ENCODE measurements around the gene GZMH.
A peak's percentile ranks its signal among the peaks of the same experiment; 100 is the strongest.
"Not testable (repeated sequence)": the region's sequence is repeated elsewhere in the genome, so short reads cannot be mapped to it uniquely, and the experiment has no call there.

The GZMH gene

GRCh38 chr14:24609655-24610344 lies at the start of gene GZMH:
Gene GZMH (minus strand): TSS chr14:24609685. CDS start chr14:24609613, 72 bp downstream.
- no peak for DNase-seq (ENCODE audit: low read depth)

GRCh38 chr14:24648361-24648760 lies 38.9 kb upstream of the GZMH start:
- DNase-seq (ENCODE audit: low read depth) = not testable (repeated sequence)

GRCh38 chr14:24639905-24640304 lies 30.4 kb upstream of the GZMH start:
- no peak for DNase-seq (ENCODE audit: low read depth)

GRCh38 chr14:24639270-24639669 lies 29.8 kb upstream of the GZMH start:
- no peak for DNase-seq (ENCODE audit: low read depth)

- DNase-seq (ENCODE audit: low read depth) = no peak
Observed at GRCh38 chr14:24634158-24634557, 24.7 kb upstream of the GZMH start, which contains the start of gene GZMB. Gene GZMB (minus strand): TSS chr14:24634190. CDS start chr14:24634160, 30 bp downstream.

GRCh38 chr14:24633353-24633752 lies 23.9 kb upstream of the GZMH start:
- DNase-seq (ENCODE audit: low read depth) = no peak

GRCh38 chr14:24632761-24633160 lies 23.3 kb upstream of the GZMH start:
- no peak for DNase-seq (ENCODE audit: low read depth)

- DNase-seq (ENCODE audit: low read depth) = no peak
Observed at GRCh38 chr14:24632336-24632735, 22.9 kb upstream of the GZMH start.

GRCh38 chr14:24631749-24632335 lies 22.4 kb upstream of the GZMH start:
- no peak for DNase-seq (ENCODE audit: low read depth)

- DNase-seq (ENCODE audit: low read depth) = peak; percentile 6
Observed at GRCh38 chr14:24630872-24631477, 21.5 kb upstream of the GZMH start.

- no peak for DNase-seq (ENCODE audit: low read depth)
Observed at GRCh38 chr14:24630087-24630871, 20.8 kb upstream of the GZMH start.

GRCh38 chr14:24629521-24629920 lies 20.0 kb upstream of the GZMH start:
- DNase-seq (ENCODE audit: low read depth) = no peak

- no peak for DNase-seq (ENCODE audit: low read depth)
Observed at GRCh38 chr14:24613747-24614146, 4.3 kb upstream of the GZMH start.

- no peak for DNase-seq (ENCODE audit: low read depth)
Observed at GRCh38 chr14:24613241-24613640, 3.8 kb upstream of the GZMH start.

- no peak for DNase-seq (ENCODE audit: low read depth)
Observed at GRCh38 chr14:24612196-24612595, 2.7 kb upstream of the GZMH start.

GRCh38 chr14:24607635-24608514 lies 1.6 kb downstream of the GZMH start:
- no peak for DNase-seq (ENCODE audit: low read depth)

- DNase-seq (ENCODE audit: low read depth) = no peak
Observed at GRCh38 chr14:24607081-24607480, 2.4 kb downstream of the GZMH start.

GRCh38 chr14:24606297-24606696 lies 3.2 kb downstream of the GZMH start:
- DNase-seq (ENCODE audit: low read depth) = no peak

- DNase-seq (ENCODE audit: low read depth) = peak; percentile 14
Observed at GRCh38 chr14:24605435-24606190, 3.9 kb downstream of the GZMH start.

GRCh38 chr14:24597403-24597802 lies 12.1 kb downstream of the GZMH start:
- DNase-seq (ENCODE audit: low read depth) = no peak
